IPS DF 6.9 (cell line): ENCODE results near the gene RASAL3.

Experiments
- DNase-seq: peaks from one replicate; pipeline ENCODE4 v3.0.0-alpha.2; 2013; ENCODE audit warnings: low read depth, low spot score
- H3K27ac ChIP-seq: one replicate; pipeline ENCODE4 v1.5.1; 2013; ENCODE audit warnings: low read length, control low read depth
- H3K27me3 ChIP-seq: 2 replicates; pipeline ENCODE4 v1.6.1; 2013; ENCODE audit warnings: mild to moderate bottlenecking, low read length; ENCODE audit not compliant: control insufficient read depth, insufficient read depth
- H3K36me3 ChIP-seq: 2 replicates; pipeline ENCODE4 v1.6.1; 2013; ENCODE audit warnings: low read length; ENCODE audit not compliant: control insufficient read depth, insufficient read depth
- H3K4me1 ChIP-seq: 2 replicates; pipeline ENCODE4 v1.6.1; 2013; ENCODE audit warnings: low read length; ENCODE audit not compliant: control insufficient read depth, insufficient read depth
- H3K4me3 ChIP-seq: 2 replicates; pipeline ENCODE4 v1.5.1; 2013; ENCODE audit warnings: mild to moderate bottlenecking, low read length
- H3K9me3 ChIP-seq: 2 replicates; pipeline ENCODE4 v1.6.1; 2013; ENCODE audit warnings: low read length, inconsistent platforms; ENCODE audit not compliant: control insufficient read depth, insufficient read depth
- WGBS: extraction: QIAGEN DNeasy Blood & Tissue Kit; methylation state at CpG from one replicate; pipeline ENCODE4 v1.1.7; 2013; ENCODE audit warnings: mixed read lengths, missing lambda C conversion rate; ENCODE audit not compliant: insufficient read length, insufficient coverage; 5-methylcytosine and 5-hydroxymethylcytosine counted together

RASAL3 gene

GRCh38 chr19:15448778-15449619 is 15.3 kb downstream of the RASAL3 start:
- DNase-seq, result no peak
- Histone ChIP-seq H3K4me3 (peak overlapping the region; percentile 36; the same call in 1 of the 2 replicates), H3K4me1 (peaks cover 5% of the 10 kb centered on the region), H3K27me3 (no peaks in the 10 kb centered on the region), H3K27ac (no peak overlapping the region), H3K36me3 (no peaks in the 10 kb centered on the region), H3K9me3 (no peaks in the 10 kb centered on the region)
- no CpG with 5 or more reads among the region's 43 CpGs for WGBS

GRCh38 chr19:15448044-15448777 is 16.1 kb downstream of the RASAL3 start:
- no CpG with 5 or more reads among the region's 17 CpGs for WGBS
- no peaks in the 10 kb centered on the region for H3K9me3 ChIP-seq
- H3K36me3 ChIP-seq, result no peaks in the 10 kb centered on the region
- H3K27ac ChIP-seq, result no peak overlapping the region
- H3K4me3 ChIP-seq, result peak overlapping the region; percentile 36; the same call in 1 of the 2 replicates
- no peaks in the 10 kb centered on the region for H3K27me3 ChIP-seq
- no peak for DNase-seq
- H3K4me1 ChIP-seq, result peaks cover 5% of the 10 kb centered on the region

- H3K9me3 ChIP-seq, result no peaks in the 10 kb centered on the region
- H3K4me3 ChIP-seq, result no peak overlapping the region
- H3K4me1 ChIP-seq, result peaks cover 3% of the 10 kb centered on the region
- no peaks in the 10 kb centered on the region for H3K27me3 ChIP-seq
- H3K27ac ChIP-seq, result no peak overlapping the region
- H3K36me3 ChIP-seq, result no peaks in the 10 kb centered on the region
- DNase-seq, result no peak
- no CpG with 5 or more reads among the region's 4 CpGs for WGBS
These were observed 17.3 kb downstream of the RASAL3 start for GRCh38 chr19:15447057-15447456.

- peaks cover 3% of the 10 kb centered on the region for H3K4me1 ChIP-seq
- no peaks in the 10 kb centered on the region for H3K9me3 ChIP-seq
- no CpG with 5 or more reads among the region's 7 CpGs for WGBS
These were observed 18.5 kb downstream of the RASAL3 start for GRCh38 chr19:15445807-15446376.

GRCh38 chr19:15445227-15445605 is 19.1 kb downstream of the RASAL3 start:
- Histone ChIP-seq H3K4me3 (no peak overlapping the region), H3K27me3 (no peaks in the 10 kb centered on the region), H3K4me1 (peaks cover 3% of the 10 kb centered on the region), H3K9me3 (no peaks in the 10 kb centered on the region), H3K36me3 (no peaks in the 10 kb centered on the region), H3K27ac (no peak overlapping the region)
- no peak for DNase-seq
- no CpG with 5 or more reads among the region's 9 CpGs for WGBS

More at GRCh38 chr19:15445807-15446376, 18.5 kb downstream of the RASAL3 start:
- DNase-seq, result no peak
- no peak overlapping the region for H3K4me3 ChIP-seq
- H3K27me3 ChIP-seq, result no peaks in the 10 kb centered on the region
- H3K27ac ChIP-seq, result no peak overlapping the region
- no peaks in the 10 kb centered on the region for H3K36me3 ChIP-seq

- WGBS, result no CpG with 5 or more reads among the region's 15 CpGs
- H3K27me3 ChIP-seq, result no peaks in the 10 kb centered on the region
- H3K4me3 ChIP-seq, result no peak overlapping the region
- DNase-seq, result no peak
- no peak overlapping the region for H3K27ac ChIP-seq
- H3K9me3 ChIP-seq, result no peaks in the 10 kb centered on the region
- H3K36me3 ChIP-seq, result no peaks in the 10 kb centered on the region
- peaks cover 3% of the 10 kb centered on the region for H3K4me1 ChIP-seq
These were observed 19.7 kb downstream of the RASAL3 start for GRCh38 chr19:15444505-15445226.

GRCh38 chr19:15443838-15444237 is 20.5 kb downstream of the RASAL3 start:
- no peaks in the 10 kb centered on the region for H3K27me3 ChIP-seq
- H3K4me3 ChIP-seq, result no peak overlapping the region
- peaks cover 3% of the 10 kb centered on the region for H3K4me1 ChIP-seq
- H3K36me3 ChIP-seq, result no peaks in the 10 kb centered on the region
- no peaks in the 10 kb centered on the region for H3K9me3 ChIP-seq
- no peak for DNase-seq
- no peak overlapping the region for H3K27ac ChIP-seq
- WGBS, result no CpG with 5 or more reads among the region's 10 CpGs

- no CpG with 5 or more reads among the region's 3 CpGs for WGBS
- no peak overlapping the region for H3K27ac ChIP-seq
- H3K9me3 ChIP-seq, result no peaks in the 10 kb centered on the region
- no peaks in the 10 kb centered on the region for H3K36me3 ChIP-seq
- H3K4me1 ChIP-seq, result no peaks in the 10 kb centered on the region; the same call in none of the 2 replicates
- H3K27me3 ChIP-seq, result no peaks in the 10 kb centered on the region
- no peak for DNase-seq
- H3K4me3 ChIP-seq, result no peak overlapping the region
These were observed 21.0 kb downstream of the RASAL3 start for GRCh38 chr19:15443325-15443724.

GRCh38 chr19:15442142-15442920 is 22.0 kb downstream of the RASAL3 start:
- Histone ChIP-seq H3K4me3 (no peak overlapping the region), H3K36me3 (no peaks in the 10 kb centered on the region), H3K4me1 (no peaks in the 10 kb centered on the region; the same call in 1 of the 2 replicates), H3K27ac (no peak overlapping the region), H3K9me3 (no peaks in the 10 kb centered on the region), H3K27me3 (no peaks in the 10 kb centered on the region)
- no peak for DNase-seq
- WGBS, result no CpG with 5 or more reads among the region's 13 CpGs
